GM23338 (cell line): Measurements from ENCODE around the gene SLC15A4.

Experiments used
- POLR2AphosphoS5 ChIP-seq: IDR thresholded peaks from 2 replicates; pipeline ENCODE4 v1.6.1; 2016; ENCODE audit warnings: antibody characterized with exemption, low read depth
- REST ChIP-seq: IDR thresholded peaks from one replicate; pipeline ENCODE4 v1.6.1; 2018; ENCODE audit warnings: antibody characterized with exemption; ENCODE audit not compliant: unreplicated experiment

DNA sequence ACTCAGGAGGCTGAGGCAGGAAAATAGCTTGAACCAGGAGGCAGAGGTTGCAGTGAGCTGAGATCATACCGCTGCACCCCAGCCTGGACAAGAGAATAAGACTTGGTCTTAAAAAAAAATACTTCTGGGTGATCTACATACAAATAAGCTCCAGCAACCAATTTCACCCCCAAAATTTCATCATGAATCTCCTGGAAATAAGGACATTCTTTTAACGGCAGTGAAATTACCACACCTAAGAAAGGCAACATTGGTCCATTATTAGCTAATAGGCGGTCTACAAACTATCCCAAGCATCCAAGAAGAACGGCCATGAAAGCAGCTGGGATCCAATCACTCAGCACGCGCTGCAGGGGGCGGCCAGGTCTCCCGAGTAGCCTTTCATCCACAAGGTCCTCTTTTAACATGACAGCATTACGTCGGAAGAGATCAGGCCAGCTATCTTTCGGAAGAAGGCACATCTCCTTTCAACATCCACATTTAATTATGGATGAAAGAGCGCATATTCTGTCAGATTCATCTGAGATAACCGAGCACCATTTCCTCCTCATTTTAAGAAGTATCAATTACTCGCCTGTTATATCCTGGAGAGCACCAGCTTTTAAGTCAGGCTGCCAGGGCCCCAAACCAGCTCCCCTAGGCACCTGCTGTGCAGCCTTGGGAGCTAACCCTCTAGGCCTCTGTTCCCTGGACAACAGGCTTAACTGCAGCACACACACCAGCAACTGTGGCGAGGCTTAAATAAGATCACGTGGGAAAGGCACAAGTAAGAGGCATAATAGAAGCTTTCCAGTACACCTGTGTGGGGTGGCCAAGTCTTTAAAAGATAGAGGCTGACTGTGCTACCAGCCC is 4.2 kb downstream of the SLC15A4 start:
- TF ChIP-seq POLR2AphosphoS5 (no peak), REST (no peak)
